OCI-LY1 (cell line): Measurements from ENCODE around the gene BOLL.

Source experiments
- CTCF ChIP-seq: fragments of 200-600 bp; sonication (generic), shearing (Covaris generic); IDR thresholded peaks from 2 replicates; pipeline ENCODE4 v1.5.1; 2017; ENCODE audit warnings: mild to moderate bottlenecking, antibody characterized with exemption, low read length, moderate library complexity, mixed read lengths
- EZH2 ChIP-seq: fragments of 200-600 bp; sonication (generic), shearing (Covaris generic); IDR thresholded peaks from 2 replicates; pipeline ENCODE4 v1.8.0; 2017; ENCODE audit warnings: borderline replicate concordance, mixed run types, mild to moderate bottlenecking, antibody characterized with exemption, low read length, moderate library complexity, mixed read lengths

DNA sequence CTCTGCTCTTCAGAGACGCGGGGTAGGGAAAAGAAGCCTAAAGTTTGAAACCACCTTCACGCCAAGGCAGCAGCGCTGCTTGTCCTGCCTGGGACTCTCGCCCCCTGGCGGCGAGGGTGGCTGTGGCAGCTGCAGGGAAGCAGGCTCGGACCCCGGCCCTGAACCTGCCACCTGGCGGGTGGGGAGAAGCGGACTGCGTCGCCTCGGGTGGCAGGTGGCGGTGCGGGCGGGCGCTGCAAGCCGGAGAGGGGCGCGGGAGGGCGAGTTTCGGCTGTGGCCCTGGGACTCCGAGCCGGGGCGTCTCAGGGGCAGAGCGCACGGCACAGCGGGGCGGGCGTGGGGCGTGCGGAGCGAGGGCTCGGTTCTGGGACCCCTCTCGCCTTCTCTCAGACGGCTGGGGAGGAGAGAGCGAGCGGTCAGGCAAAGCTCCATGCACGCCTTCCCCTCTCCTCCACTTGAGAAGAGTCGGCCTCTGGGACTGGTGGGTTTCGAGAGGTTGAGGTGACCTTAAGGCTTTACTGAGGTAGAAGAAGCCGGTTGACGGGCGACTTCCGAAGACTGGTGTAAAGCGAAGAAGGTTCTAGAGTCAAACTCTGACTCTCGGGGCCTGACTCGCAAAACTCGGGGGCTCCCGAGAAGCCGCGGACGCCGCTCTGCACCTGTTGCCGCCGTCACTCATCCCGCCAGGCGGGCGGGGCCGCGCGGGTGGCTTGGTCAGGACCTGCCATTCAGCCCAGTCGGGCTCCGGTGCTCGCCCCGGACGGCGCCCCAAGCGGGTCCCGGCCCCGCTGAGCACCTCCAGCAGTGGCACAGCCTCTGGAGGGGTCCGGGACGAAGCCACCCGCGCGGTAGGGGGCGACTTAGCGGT, 1.1 kb upstream of the BOLL start:
- TF ChIP-seq CTCF (no peak), EZH2 (no peak)
